ENCODE data around the gene PUS7L. TPM values are rescaled to one million over a fixed set of nuclear protein-coding genes. Genes with fewer than 3 reads are reported as not detected.

The PUS7L gene
- total and polyA plus RNA-seq, 2 donors (not counting 1 experiment from before 2014, with no cell fraction given): 2.6 to 23.5 TPM

DNA sequence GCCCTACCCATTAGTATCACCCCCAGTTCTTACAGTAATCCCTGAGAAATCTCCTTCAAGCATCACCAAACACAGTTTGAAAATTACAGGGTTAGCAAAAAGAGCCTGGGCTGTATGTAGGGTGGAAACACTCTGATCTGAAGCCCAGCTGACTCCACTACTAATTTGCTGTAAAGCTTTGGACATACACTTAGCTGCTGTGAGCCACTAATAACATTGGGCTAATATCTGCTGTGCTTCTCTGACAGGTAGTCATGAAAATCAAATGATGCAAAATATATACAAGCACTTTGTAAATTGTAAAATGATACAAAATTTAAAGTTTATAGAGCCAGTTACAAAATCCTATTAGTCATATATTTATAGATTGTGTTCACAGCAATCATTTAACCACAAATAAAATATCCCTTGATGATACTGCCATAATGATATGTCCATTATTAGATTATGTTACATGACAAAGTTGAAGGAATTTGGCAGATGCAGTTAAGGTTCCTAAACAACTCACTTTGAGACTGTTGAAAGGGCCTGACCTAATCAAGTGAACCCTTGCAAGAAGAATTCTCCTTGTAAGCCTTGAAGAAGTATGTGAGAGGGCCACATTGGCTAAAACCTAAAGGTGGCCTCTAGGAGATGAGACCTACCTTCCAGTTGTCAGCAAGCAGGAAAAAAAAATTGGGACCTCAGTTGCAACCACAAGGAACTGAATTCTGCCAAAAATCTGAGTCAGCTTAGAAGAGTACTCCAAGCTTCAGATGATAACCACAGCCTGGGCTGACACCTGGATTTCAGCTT is 28.5 kb upstream of the PUS7L start:
- ATAC-seq (ENCODE audit: low read depth) (no peak), DNase-seq (no peak)
- TF ChIP-seq CTCF (IDR thresholded peaks at IDR 0.05) (no peak), EZH2 (IDR thresholded peaks at IDR 0.05; ENCODE audit: borderline replicate concordance, insufficient read depth, low read depth, low read length, poor library complexity, severe bottlenecking) (no peak)
- Mint-ChIP-seq H3K4me1 (peaks cover 3% of the 10 kb centered on the region), H3K27ac (no peak overlapping the region), H3K9me3 (ENCODE audit: insufficient read depth) (no peaks in the 10 kb centered on the region), H3K4me3 (no peak overlapping the region), H3K27me3 (no peaks in the 10 kb centered on the region)
- intact Hi-C loops (cut with micrococcal nuclease): no loop called here
- ChIA-PET POLR2A (no interaction called here), CTCF (interaction anchor here (0.9 kb wide), 1 partner anchor 9 kb away, joined by 3 read pairs; no protein-coding TSS in a partner anchor)
- Histone ChIP-seq H3K4me3 (ENCODE audit: control extremely low read depth in 1 of 5, extremely low read depth in 1 of 5, insufficient read depth in 1 of 5, low read depth in 2 of 5, low read length in 4 of 5) (no peak overlapping the region), H3K36me3 (replicated peaks in 1 of 2; ENCODE audit: control extremely low read depth in 1 of 2, control insufficient read depth in 1 of 2, extremely low read depth in 1 of 2, insufficient read depth in 2 of 2, low read length in 1 of 2) (peaks cover 13 to 51% of the 10 kb centered on the region in 2 experiments), H3K9me3 (ENCODE audit: control extremely low read depth in 1 of 3, control insufficient read depth in 2 of 3, insufficient read depth in 1 of 3, low read length in 2 of 3) (no peaks in the 10 kb centered on the region), H3K9ac (ENCODE audit: low read length) (no peak overlapping the region), H4K20me1 (ENCODE audit: control insufficient read depth, insufficient read depth, low read length, poor library complexity, severe bottlenecking) (no peaks in the 10 kb centered on the region), H3K4me2 (replicated peaks; ENCODE audit: low read depth, low read length, poor library complexity, severe bottlenecking) (no peak overlapping the region), H2AFZ (ENCODE audit: insufficient read depth, low read depth, low read length, poor library complexity, severe bottlenecking) (no peak overlapping the region), H3K4me1 (ENCODE audit: control insufficient read depth in 2 of 2, insufficient read depth in 2 of 2, low read length in 2 of 2) (no peaks in the 10 kb centered on the region), H3K79me2 (ENCODE audit: control insufficient read depth, insufficient read depth, low read length) (no peaks in the 10 kb centered on the region), H3K27me3 (replicated peaks in 1 of 4; ENCODE audit: control extremely low read depth in 1 of 4, control insufficient read depth in 3 of 4, insufficient read depth in 4 of 4, low read length in 3 of 4) (no peaks in the 10 kb centered on the region), H3K27ac (ENCODE audit: low read length in 2 of 2) (no peak overlapping the region)

DNA sequence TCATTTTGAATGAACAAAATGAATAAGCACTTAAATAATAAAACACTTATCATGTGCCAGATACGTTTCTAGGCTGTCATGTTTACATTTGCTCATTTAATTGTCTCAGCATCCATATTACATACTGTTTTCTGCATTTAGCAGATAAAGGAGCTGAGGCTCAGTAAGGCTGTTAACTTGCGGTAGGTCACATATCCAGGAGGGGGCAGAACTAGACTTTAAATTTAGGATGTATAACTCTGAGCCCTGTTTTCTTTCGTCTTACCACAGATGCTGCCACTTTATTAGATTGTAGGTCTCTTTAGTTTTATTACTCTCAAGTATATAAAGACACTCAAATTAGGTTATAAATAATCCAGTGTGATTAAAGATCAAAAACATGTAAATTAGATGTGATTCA is 17.9 kb upstream of the PUS7L start:
- Mint-ChIP-seq H3K4me3 (no peak overlapping the region), H3K27ac (no peak overlapping the region), H3K9me3 (ENCODE audit: insufficient read depth) (no peaks in the 10 kb centered on the region), H3K4me1 (no peaks in the 10 kb centered on the region), H3K27me3 (no peaks in the 10 kb centered on the region)
- intact Hi-C loops (cut with micrococcal nuclease): no loop called here
- Histone ChIP-seq H3K79me2 (ENCODE audit: control insufficient read depth, insufficient read depth, low read length) (no peaks in the 10 kb centered on the region), H3K27ac (ENCODE audit: low read length in 2 of 2) (no peak overlapping the region), H3K9me3 (ENCODE audit: control extremely low read depth in 1 of 3, control insufficient read depth in 2 of 3, insufficient read depth in 1 of 3, low read length in 2 of 3) (no peaks in the 10 kb centered on the region), H3K27me3 (replicated peaks in 1 of 4; ENCODE audit: control extremely low read depth in 1 of 4, control insufficient read depth in 3 of 4, insufficient read depth in 4 of 4, low read length in 3 of 4) (no peaks in the 10 kb centered on the region), H3K4me2 (replicated peaks; ENCODE audit: low read depth, low read length, poor library complexity, severe bottlenecking) (no peak overlapping the region), H3K9ac (ENCODE audit: low read length) (no peak overlapping the region), H4K20me1 (ENCODE audit: control insufficient read depth, insufficient read depth, low read length, poor library complexity, severe bottlenecking) (no peaks in the 10 kb centered on the region), H3K36me3 (replicated peaks in 1 of 2; ENCODE audit: control extremely low read depth in 1 of 2, control insufficient read depth in 1 of 2, extremely low read depth in 1 of 2, insufficient read depth in 2 of 2, low read length in 1 of 2) (peaks cover 18 to 79% of the 10 kb centered on the region in 2 experiments), H3K4me1 (ENCODE audit: control insufficient read depth in 2 of 2, insufficient read depth in 2 of 2, low read length in 2 of 2) (no peaks in the 10 kb centered on the region), H2AFZ (ENCODE audit: insufficient read depth, low read depth, low read length, poor library complexity, severe bottlenecking) (no peak overlapping the region), H3K4me3 (ENCODE audit: control extremely low read depth in 1 of 5, extremely low read depth in 1 of 5, insufficient read depth in 1 of 5, low read depth in 2 of 5, low read length in 4 of 5) (no peak overlapping the region)
- DNase-seq (peak; percentile 41), ATAC-seq (ENCODE audit: low read depth) (peak; percentile 43)
- WGBS (ENCODE audit: insufficient coverage): no CpG with 5 or more reads among the region's 3 CpGs
- ChIA-PET POLR2A (no interaction called here), CTCF (interaction anchor here (0.6 to 5.8 kb wide), 6 partner anchors 21 to 110 kb away, joined by 3 to 65 read pairs (median 6); no protein-coding TSS in a partner anchor)
- TF ChIP-seq EZH2 (IDR thresholded peaks at IDR 0.05; ENCODE audit: borderline replicate concordance, insufficient read depth, low read depth, low read length, poor library complexity, severe bottlenecking) (no peak), CTCF (IDR thresholded peaks at IDR 0.05) (peak; percentile 52)
